ENCODE data around the gene MSI2. TPM values are rescaled to one million over a fixed set of nuclear protein-coding genes. Genes with fewer than 3 reads are reported as not detected.

MSI2 gene
- total and polyA plus RNA-seq, 2 donors (not counting 1 experiment from before 2014, with no cell fraction given): 16.1 to 196 TPM

GRCh38 chr17:57253362-57254065 lies 2.8 kb upstream of the MSI2 start:
- Histone ChIP-seq H3K9ac (ENCODE audit: low read length) (no peak overlapping the region), H3K27me3 (replicated peaks in 1 of 4; ENCODE audit: control extremely low read depth in 1 of 4, control insufficient read depth in 3 of 4, insufficient read depth in 4 of 4, low read length in 3 of 4) (no peaks in the 10 kb centered on the region), H3K79me2 (ENCODE audit: control insufficient read depth, insufficient read depth, low read length) (peaks cover 3% of the 10 kb centered on the region), H3K4me2 (replicated peaks; ENCODE audit: low read depth, low read length, poor library complexity, severe bottlenecking) (no peak overlapping the region), H3K36me3 (replicated peaks in 1 of 2; ENCODE audit: control extremely low read depth in 1 of 2, control insufficient read depth in 1 of 2, extremely low read depth in 1 of 2, insufficient read depth in 2 of 2, low read length in 1 of 2) (no peaks in the 10 kb centered on the region), H3K9me3 (ENCODE audit: control extremely low read depth in 1 of 3, control insufficient read depth in 2 of 3, insufficient read depth in 1 of 3, low read length in 2 of 3) (peaks cover 0 to 3% (median 2%) of the 10 kb centered on the region in 3 donors), H3K27ac (ENCODE audit: low read length in 2 of 2) (no peak overlapping the region), H2AFZ (ENCODE audit: insufficient read depth, low read depth, low read length, poor library complexity, severe bottlenecking) (no peak overlapping the region), H3K4me3 (ENCODE audit: control extremely low read depth in 1 of 5, extremely low read depth in 1 of 5, insufficient read depth in 1 of 5, low read depth in 2 of 5, low read length in 4 of 5) (no peak overlapping the region), H3K4me1 (ENCODE audit: control insufficient read depth in 2 of 2, insufficient read depth in 2 of 2, low read length in 2 of 2) (peaks cover 9 to 20% of the 10 kb centered on the region in 2 donors), H4K20me1 (ENCODE audit: control insufficient read depth, insufficient read depth, low read length, poor library complexity, severe bottlenecking) (no peaks in the 10 kb centered on the region)
- CTCF ChIA-PET: interaction anchor here (0.8 to 3.3 kb wide), 2 partner anchors 10 to 412 kb away, joined by 3 to 24 read pairs; no protein-coding TSS in a partner anchor
- POLR2A ChIA-PET: no interaction called here
- ATAC-seq (ENCODE audit: low read depth) (no peak), DNase-seq (no peak)
- intact Hi-C loops (cut with micrococcal nuclease): loop anchor here (10.0 kb wide), 2 partner anchors 249 to 1851 kb away; partner anchors contain the start of gene TRIM37
- H3K9me3 Mint-ChIP-seq (ENCODE audit: insufficient read depth): peaks cover 9% of the 10 kb centered on the region
- H3K27me3 Mint-ChIP-seq: no peaks in the 10 kb centered on the region
- H3K4me3 Mint-ChIP-seq: no peak overlapping the region
- peaks cover 15% of the 10 kb centered on the region for H3K4me1 Mint-ChIP-seq
- 85% methylated on average over 4 of the region's 6 CpGs for WGBS (ENCODE audit: insufficient coverage)
- H3K27ac Mint-ChIP-seq: peak overlapping the region; percentile 2
- no peak for TF ChIP-seq EZH2 (IDR thresholded peaks at IDR 0.05; ENCODE audit: borderline replicate concordance, insufficient read depth, low read depth, low read length, poor library complexity, severe bottlenecking)
- TF ChIP-seq CTCF (IDR thresholded peaks at IDR 0.05): no peak

- intact Hi-C loops (cut with micrococcal nuclease): loop anchor here (1.0 to 10.0 kb wide), 9 partner anchors 30 to 1850 kb away; partner anchors contain the start of genes C17orf67, DGKE and TRIM37
- Histone ChIP-seq H3K4me1 (ENCODE audit: control insufficient read depth in 2 of 2, insufficient read depth in 2 of 2, low read length in 2 of 2) (peaks cover 26 to 38% of the 10 kb centered on the region in 2 donors), H3K4me3 (ENCODE audit: control extremely low read depth in 1 of 5, extremely low read depth in 1 of 5, insufficient read depth in 1 of 5, low read depth in 2 of 5, low read length in 4 of 5) (peak overlapping the region; percentile 67 to 89 (median 76))
Observed at GRCh38 chr17:57255182-57255775, 1.0 kb upstream of the MSI2 start.

More at GRCh38 chr17:57255182-57255775, 1.0 kb upstream of the MSI2 start:
- H4K20me1 ChIP-seq (ENCODE audit: control insufficient read depth, insufficient read depth, low read length, poor library complexity, severe bottlenecking): no peaks in the 10 kb centered on the region
- Mint-ChIP-seq H3K27ac (peak overlapping the region; percentile 85), H3K4me3 (peak overlapping the region; percentile 88), H3K27me3 (no peaks in the 10 kb centered on the region), H3K4me1 (peaks cover 31% of the 10 kb centered on the region), H3K9me3 (ENCODE audit: insufficient read depth) (peaks cover 5% of the 10 kb centered on the region)
- no peaks in the 10 kb centered on the region for H3K9me3 ChIP-seq (ENCODE audit: control extremely low read depth in 1 of 3, control insufficient read depth in 2 of 3, insufficient read depth in 1 of 3, low read length in 2 of 3)
- H2AFZ ChIP-seq (ENCODE audit: insufficient read depth, low read depth, low read length, poor library complexity, severe bottlenecking): peak overlapping the region; percentile 94
- POLR2A ChIA-PET: no interaction called here
- DNase-seq: no peak
- peaks cover 19% of the 10 kb centered on the region for H3K79me2 ChIP-seq (ENCODE audit: control insufficient read depth, insufficient read depth, low read length)
- TF ChIP-seq EZH2 (IDR thresholded peaks at IDR 0.05; ENCODE audit: borderline replicate concordance, insufficient read depth, low read depth, low read length, poor library complexity, severe bottlenecking) (no peak), CTCF (IDR thresholded peaks at IDR 0.05) (no peak)
- H3K27me3 ChIP-seq (replicated peaks in 1 of 4; ENCODE audit: control extremely low read depth in 1 of 4, control insufficient read depth in 3 of 4, insufficient read depth in 4 of 4, low read length in 3 of 4): no peaks in the 10 kb centered on the region
- H3K36me3 ChIP-seq (replicated peaks in 1 of 2; ENCODE audit: control extremely low read depth in 1 of 2, control insufficient read depth in 1 of 2, extremely low read depth in 1 of 2, insufficient read depth in 2 of 2, low read length in 1 of 2): no peaks in the 10 kb centered on the region
- H3K9ac ChIP-seq (ENCODE audit: low read length): peak overlapping the region; percentile 80
- ATAC-seq (ENCODE audit: low read depth): no peak
- WGBS (ENCODE audit: insufficient coverage): 20% methylated on average over 5 of the region's 16 CpGs
- CTCF ChIA-PET: interaction anchor here (3.3 kb wide), 1 partner anchor 12 kb away, joined by 24 read pairs; no protein-coding TSS in a partner anchor
- H3K4me2 ChIP-seq (replicated peaks; ENCODE audit: low read depth, low read length, poor library complexity, severe bottlenecking): peak overlapping the region; percentile 95
- H3K27ac ChIP-seq (ENCODE audit: low read length in 2 of 2): peak overlapping the region; percentile 65 to 66

Measured in B cell (primary cell).